HuH-7.5 (cell line): ENCODE results near the gene GRHL1.
A peak's percentile ranks its signal among the peaks of the same experiment; 100 is the strongest.
"Not testable (repeated sequence)": the region's sequence is repeated elsewhere in the genome, so short reads cannot be mapped to it uniquely, and the experiment has no call there.

ENCODE experiments used
- DNase-seq: peaks from one replicate; pipeline ENCODE4 v3.0.0; 2011; ENCODE audit warnings: low spot score

Gene GRHL1

DNA sequence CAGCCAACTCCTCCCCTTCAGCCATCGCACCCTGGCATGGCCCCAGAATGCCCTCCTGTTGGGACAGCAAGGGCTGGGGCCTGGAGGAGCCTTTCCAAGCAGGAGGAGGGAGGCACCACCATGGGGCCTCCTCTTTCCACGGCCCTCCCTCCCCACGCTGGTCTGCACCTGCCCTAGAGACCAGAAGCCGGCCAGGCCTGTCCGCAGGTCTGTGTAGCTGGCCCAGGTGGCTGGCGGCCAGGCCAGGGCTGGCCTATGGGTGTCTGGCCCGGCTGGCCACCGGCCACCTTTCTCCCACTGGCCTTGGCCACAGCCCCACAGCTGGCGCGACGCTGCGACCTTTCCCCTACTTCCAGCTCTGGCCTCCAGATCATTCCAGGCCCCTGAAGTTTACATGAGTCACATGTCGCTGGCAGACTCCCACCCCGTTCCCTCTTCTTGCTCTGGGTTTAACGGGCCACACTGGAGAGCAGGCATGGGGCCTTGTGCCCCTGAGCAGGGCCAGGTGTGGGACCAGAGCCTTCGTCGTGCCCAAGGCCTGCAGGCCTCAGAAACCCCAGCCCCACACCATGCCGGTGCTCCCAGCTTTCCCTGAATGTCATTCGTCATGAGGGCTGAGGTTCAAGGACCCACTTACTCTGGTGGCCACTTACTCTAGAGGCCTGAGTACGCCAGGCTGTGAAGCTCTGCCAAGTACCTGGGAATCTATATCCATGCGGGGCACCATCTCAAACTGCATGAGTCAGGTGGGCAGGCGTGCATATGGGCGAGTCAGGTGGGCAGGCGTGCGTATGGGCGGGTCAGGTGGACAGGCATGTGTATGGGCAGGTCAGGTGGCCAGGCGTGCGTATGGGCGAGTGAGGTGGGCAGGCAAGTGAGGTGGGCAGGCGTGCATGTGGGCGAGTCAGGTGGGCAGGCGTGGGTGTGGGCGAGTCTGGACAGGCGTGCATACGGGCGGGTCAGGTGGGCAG, 58.6 kb downstream of the GRHL1 start:
- DNase-seq = no peak

DNA sequence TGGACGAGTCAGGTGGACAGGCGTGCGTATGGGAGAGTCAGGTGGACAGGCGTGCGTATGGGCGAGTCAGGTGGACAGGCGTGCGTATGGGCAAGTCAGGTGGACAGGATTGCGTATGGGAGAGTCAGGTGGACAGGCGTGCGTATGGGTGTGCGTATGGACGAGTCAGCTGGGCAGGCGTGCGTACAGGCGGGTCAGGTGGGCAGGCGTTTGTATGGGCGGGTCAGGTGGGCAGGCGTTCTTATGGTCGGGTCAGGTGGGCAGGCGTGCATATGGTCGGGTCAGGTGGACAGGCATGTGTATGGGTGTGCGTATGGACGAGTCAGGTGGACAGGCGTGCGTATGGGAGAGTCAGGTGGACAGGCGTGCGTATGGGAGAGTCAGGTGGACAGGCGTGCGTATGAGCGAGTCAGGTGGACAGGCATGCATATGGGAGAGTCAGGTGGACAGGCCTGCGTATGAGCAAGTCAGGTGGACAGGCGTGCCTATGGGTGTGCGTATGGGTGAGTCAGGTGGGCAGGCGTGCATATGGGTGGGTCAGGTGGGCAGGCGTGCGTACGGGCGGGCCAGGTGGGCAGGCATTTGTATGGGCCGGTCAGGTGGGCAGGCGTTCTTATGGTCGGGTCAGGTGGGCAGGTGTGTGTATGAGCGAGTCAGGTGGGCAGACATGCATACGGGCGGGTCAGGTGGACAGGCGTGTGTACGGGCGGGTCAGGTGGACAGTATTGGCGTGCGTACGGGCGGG, 59.5 kb downstream of the GRHL1 start:
- not testable (repeated sequence) for DNase-seq

DNA sequence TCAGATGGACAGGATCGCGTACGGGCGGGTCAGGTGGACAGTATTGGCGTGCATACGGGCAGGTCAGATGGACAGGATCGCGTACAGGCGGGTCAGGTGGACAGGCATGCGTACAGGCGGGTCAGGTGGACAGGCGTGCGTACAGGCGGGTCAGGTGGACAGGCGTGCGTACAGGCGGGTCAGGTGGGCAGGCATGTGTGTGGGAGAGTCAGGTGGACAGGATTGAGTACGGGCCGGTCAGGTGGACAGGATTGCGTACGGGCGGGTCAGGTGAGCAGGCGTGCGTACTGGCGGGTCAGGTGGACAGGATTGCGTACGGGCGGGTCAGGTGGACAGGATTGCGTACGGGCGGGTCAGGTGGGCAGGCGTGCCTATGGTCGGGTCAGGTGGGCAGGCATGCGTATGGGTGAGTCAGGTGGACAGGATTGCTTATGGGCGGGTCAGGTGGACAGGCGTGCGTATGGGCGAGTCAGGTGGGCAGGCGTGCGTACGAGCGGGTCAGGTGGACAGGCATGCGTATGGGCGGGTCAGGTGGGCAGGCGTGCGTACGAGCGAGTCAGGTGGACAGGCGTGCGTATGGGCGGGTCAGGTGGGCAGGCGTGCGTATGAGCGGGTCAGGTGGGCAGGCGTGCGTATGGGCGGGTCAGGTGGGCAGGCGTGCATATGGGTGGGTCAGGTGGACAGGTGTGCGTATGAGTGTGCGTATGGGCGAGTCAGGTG, 60.3 kb downstream of the GRHL1 start:
- DNase-seq = not testable (repeated sequence)

- not testable (repeated sequence) for DNase-seq
These were observed 61.0 kb downstream of the GRHL1 start for GRCh38 chr2:10012366-10012962.

DNA sequence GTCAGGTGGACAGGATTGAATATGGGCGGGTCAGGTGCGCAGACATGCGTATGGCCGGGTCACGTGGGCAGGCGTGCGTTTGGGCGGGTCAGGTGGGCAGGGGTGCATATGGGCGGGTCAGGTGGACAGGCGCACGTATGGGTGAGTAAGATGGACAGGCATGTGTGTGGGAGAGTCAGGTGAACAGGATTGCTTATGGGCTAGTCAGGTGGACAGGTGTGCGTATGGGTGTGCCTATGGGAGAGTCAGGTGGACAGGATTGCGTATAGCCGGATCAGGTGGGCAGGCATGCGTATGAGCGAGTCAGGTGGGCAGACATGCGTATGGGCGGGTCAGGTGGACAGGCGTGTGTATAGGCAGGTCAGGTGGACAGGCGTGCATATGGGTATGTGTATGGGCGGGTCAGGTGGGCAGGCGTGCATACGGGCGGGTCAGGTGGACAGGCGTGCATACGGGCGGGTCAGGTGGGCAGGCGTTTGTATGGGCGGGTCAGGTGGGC, 61.5 kb downstream of the GRHL1 start:
- no peak for DNase-seq

DNA sequence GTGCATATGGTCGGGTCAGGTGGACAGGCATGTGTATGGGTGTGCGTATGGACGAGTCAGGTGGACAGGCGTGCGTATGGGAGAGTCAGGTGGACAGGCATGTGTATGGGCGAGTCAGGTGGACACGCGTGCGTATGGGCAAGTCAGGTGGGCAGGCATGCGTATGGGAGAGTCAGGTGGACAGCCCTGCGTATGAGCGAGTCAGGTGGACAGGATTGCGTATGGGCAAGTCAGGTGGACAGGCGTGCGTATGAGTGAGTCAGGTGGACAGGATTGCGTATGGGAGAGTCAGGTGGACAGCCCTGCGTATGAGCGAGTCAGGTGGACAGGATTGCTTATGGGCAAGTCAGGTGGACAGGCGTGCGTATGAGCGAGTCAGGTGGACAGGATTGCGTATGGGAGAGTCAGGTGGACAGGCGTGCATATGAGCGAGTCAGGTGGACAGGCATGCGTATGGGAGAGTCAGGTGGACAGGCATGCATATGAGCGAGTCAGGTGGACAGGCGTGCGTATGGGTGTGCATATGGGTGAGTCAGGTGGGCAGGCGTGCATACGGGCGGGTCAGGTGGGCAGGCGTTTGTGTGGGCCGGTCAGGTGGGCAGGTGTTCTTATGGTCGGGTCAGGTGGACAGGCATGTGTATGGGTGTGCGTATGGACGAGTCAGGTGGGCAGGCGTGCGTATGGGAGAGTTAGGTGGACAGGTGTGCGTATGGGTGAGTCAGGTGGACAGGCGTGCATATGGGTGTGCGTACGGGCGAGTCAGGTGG, 62.3 kb downstream of the GRHL1 start:
- DNase-seq = not testable (repeated sequence)

- no peak for DNase-seq
These were observed 63.1 kb downstream of the GRHL1 start for GRCh38 chr2:10014418-10015190.

GRCh38 chr2:10015376-10015989, 64.0 kb downstream of the GRHL1 start:
- not testable (repeated sequence) for DNase-seq

- no peak for DNase-seq
These were observed 64.7 kb downstream of the GRHL1 start for GRCh38 chr2:10016001-10016801.

GRCh38 chr2:10016802-10017258, 65.3 kb downstream of the GRHL1 start:
- DNase-seq = no peak

- DNase-seq = no peak
These were observed 65.9 kb downstream of the GRHL1 start for GRCh38 chr2:10017313-10017941.

GRCh38 chr2:10019174-10019573, 67.7 kb downstream of the GRHL1 start:
- peak; percentile 55 for DNase-seq

DNA sequence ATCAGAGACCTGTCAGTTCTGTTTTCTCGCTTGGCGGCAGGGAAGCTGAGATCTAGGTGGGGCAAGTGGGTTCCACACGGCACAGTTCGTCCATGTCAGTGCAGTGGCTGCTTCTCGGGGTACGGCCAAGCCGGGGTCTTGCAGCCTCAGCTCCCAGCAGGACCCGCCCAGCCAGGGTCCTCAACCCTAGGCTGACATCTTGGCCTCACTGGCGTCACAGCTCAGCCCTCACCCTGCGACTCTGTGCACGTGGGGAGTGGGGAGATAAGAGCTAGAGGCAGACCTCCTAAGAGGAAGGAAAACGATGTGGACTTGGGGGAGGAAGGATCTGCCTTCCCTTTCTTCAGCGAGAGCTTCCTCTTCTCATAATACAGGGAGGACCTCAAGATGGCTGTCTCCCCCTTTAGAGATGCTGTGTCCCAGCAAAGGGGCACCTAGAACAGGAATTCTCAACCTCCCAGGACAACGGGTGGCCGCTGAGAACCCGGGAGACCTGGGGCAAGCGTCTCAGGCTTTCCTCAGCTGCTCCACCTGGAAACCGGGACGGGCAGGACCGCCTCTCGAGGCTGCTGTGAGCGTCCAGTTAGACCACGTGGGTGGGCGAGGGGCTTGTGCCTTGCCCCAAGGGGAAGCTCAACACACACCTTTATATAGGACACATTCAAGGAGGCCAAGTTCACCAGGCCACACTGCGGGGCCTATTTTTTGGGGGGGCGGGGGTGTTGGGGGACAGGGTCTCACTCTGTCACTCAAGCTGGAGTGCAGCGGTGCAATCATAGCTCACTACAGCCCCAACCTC, 68.3 kb downstream of the GRHL1 start:
- no peak for DNase-seq

DNA sequence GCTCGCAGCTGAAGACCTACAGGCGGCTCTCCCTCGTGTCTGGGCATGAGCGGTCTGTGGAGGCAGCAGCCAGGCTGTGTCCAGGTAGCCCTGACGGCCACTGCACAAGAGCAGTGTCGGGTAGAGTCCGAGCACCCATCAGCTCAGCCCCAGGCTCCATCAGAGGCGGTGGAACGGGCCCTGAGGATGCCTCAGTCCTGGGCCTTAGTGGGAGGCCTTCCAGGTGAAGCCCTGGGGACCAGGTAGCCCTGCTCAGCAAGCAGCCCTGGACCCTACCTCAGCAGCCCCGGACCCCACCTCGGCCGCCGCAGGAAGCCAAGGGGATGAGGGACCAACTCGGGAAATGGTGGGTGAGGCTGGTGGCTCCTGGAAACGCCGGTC, 70.5 kb downstream of the GRHL1 start:
- no peak for DNase-seq

DNA sequence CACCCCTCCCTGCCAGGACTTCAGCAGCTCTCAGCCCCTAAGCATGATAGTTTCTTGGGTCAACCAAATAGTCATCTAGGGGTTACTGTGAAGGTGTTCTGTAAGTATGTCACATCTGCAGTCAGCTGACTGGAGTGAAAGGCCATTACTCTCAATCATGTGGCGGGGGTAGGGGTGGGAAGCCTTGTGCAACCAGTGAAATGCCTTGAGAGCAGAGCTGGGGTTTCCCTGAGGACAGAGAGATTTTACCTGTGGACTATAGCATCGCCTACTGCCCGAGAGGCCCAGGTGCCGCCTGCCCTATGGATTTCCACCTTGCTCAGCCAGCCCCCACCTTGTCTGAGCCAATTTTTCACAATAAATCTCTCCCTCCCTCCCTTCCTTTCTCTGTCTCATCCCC, 71.0 kb downstream of the GRHL1 start:
- DNase-seq = no peak

DNA sequence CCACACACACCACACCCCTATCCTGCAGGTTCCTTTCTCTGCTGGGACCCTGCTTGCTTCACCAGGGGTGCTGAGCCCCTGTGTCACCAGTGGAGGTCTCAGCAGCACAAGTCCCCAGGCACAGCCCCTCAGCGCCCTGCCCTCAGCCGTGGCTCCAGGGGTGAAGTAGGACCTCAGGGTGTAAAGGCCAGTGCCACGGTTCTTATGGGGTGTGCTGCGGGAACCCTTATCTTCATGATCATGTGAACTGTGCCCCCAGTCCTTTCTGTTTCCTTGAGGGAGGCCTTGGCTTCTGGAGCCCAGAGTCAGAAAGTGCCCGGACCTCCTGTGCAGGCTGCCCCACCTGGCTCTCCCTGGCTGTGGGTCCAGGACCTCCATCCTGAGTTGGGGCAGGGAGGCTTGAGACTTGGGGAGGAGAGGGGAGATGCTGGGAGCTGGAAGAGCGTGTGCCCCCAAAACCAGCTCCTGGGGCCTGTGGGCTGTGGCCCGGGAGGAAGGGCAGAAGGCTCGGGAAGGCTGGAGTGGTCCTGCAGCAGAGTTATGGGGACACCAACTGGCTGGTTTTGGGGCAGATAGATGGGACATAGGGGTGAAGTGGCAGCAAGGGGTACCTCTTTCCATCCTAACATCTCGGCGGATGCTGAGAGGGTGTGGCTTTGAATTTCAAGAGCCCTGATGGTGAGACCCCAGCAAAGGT, 71.6 kb downstream of the GRHL1 start:
- no peak for DNase-seq
